ENCODE data around the gene CTPS2. TPM values are rescaled to one million over a fixed set of nuclear protein-coding genes. Genes with fewer than 3 reads are reported as not detected.

Gene CTPS2
- total RNA-seq, 1 experiment from 2014 or later, result 25.0 TPM

- BruUV-seq (replicated peaks), result no TSS peak
- Histone ChIP-seq H3K4me3 (ENCODE audit: low read length) (no peak overlapping the region), H2AFZ (ENCODE audit: low read length) (peak overlapping the region; percentile 63), H4K20me1 (ENCODE audit: low read length) (no peaks in the 10 kb centered on the region), H3K9ac (ENCODE audit: low read length) (no peak overlapping the region), H3K79me2 (ENCODE audit: low read length) (no peaks in the 10 kb centered on the region), H3K27ac (ENCODE audit: low read length) (peak overlapping the region; percentile 62), H3K27me3 (ENCODE audit: low read length) (no peaks in the 10 kb centered on the region), H3K9me2 (replicated peaks; ENCODE audit: low read length) (no peaks in the 10 kb centered on the region), H3K4me1 (ENCODE audit: insufficient read depth, low read length) (peaks cover 11% of the 10 kb centered on the region), H3K36me3 (ENCODE audit: low read depth, low read length) (no peaks in the 10 kb centered on the region), H3F3A (ENCODE audit: low read length, unreplicated experiment) (no peaks in the 10 kb centered on the region), H3K4me2 (ENCODE audit: low read length) (peak overlapping the region; percentile 41; the same call in 1 of the 2 replicates), H3K9me3 (ENCODE audit: low read length) (no peaks in the 10 kb centered on the region)
- ATAC-seq, result peak; percentile 38
- CTCF ChIA-PET, result no interaction called here
- TF ChIP-seq EZH2 (IDR thresholded peaks at IDR 0.05; ENCODE audit: low read length, unreplicated experiment) (no peak), CTCF (conservative IDR thresholded peaks at IDR 0.05; ENCODE audit: low read depth, low read length) (no peak), EZH2phosphoT487 (IDR thresholded peaks at IDR 0.05; ENCODE audit: borderline replicate concordance, low read length) (no peak)
- DNase-seq, result peak; percentile 82
- intact Hi-C loops (cut with micrococcal nuclease), result no loop called here
- POLR2A ChIA-PET (ENCODE audit: unreplicated experiment), result no interaction called here
Measured at GRCh38 chrX:16552546-16552945, 159.9 kb downstream of the CTPS2 start.

GRCh38 chrX:16547644-16548043 is 164.8 kb downstream of the CTPS2 start:
- Histone ChIP-seq H3K79me2 (ENCODE audit: low read length) (no peaks in the 10 kb centered on the region), H3K4me2 (ENCODE audit: low read length) (no peak overlapping the region), H3K9ac (ENCODE audit: low read length) (no peak overlapping the region), H3K27ac (ENCODE audit: low read length) (no peak overlapping the region), H3K36me3 (ENCODE audit: low read depth, low read length) (no peaks in the 10 kb centered on the region), H3F3A (ENCODE audit: low read length, unreplicated experiment) (no peaks in the 10 kb centered on the region), H3K9me2 (replicated peaks; ENCODE audit: low read length) (no peaks in the 10 kb centered on the region), H3K9me3 (ENCODE audit: low read length) (no peaks in the 10 kb centered on the region), H3K4me3 (ENCODE audit: low read length) (no peak overlapping the region), H3K4me1 (ENCODE audit: insufficient read depth, low read length) (peaks cover 6% of the 10 kb centered on the region), H3K27me3 (ENCODE audit: low read length) (no peaks in the 10 kb centered on the region), H4K20me1 (ENCODE audit: low read length) (no peaks in the 10 kb centered on the region), H2AFZ (ENCODE audit: low read length) (no peak overlapping the region)
- intact Hi-C loops (cut with micrococcal nuclease), result no loop called here
- no peak for ATAC-seq
- no TSS peak for BruUV-seq (replicated peaks)
- CTCF ChIA-PET, result no interaction called here
- no peak for TF ChIP-seq EZH2 (IDR thresholded peaks at IDR 0.05; ENCODE audit: low read length, unreplicated experiment)
- no peak for TF ChIP-seq CTCF (conservative IDR thresholded peaks at IDR 0.05; ENCODE audit: low read depth, low read length)
- TF ChIP-seq EZH2phosphoT487 (IDR thresholded peaks at IDR 0.05; ENCODE audit: borderline replicate concordance, low read length), result no peak
- POLR2A ChIA-PET (ENCODE audit: unreplicated experiment), result no interaction called here
- DNase-seq, result no peak

GRCh38 chrX:16544969-16545368 is 167.5 kb downstream of the CTPS2 start:
- TF ChIP-seq EZH2 (IDR thresholded peaks at IDR 0.05; ENCODE audit: low read length, unreplicated experiment) (no peak), EZH2phosphoT487 (IDR thresholded peaks at IDR 0.05; ENCODE audit: borderline replicate concordance, low read length) (no peak), CTCF (conservative IDR thresholded peaks at IDR 0.05; ENCODE audit: low read depth, low read length) (no peak)
- ChIA-PET POLR2A (ENCODE audit: unreplicated experiment) (no interaction called here), CTCF (no interaction called here)
- Histone ChIP-seq H3K27ac (ENCODE audit: low read length) (no peak overlapping the region), H2AFZ (ENCODE audit: low read length) (no peak overlapping the region), H3K36me3 (ENCODE audit: low read depth, low read length) (no peaks in the 10 kb centered on the region), H3K27me3 (ENCODE audit: low read length) (no peaks in the 10 kb centered on the region), H3K9me3 (ENCODE audit: low read length) (no peaks in the 10 kb centered on the region), H3K4me3 (ENCODE audit: low read length) (no peak overlapping the region), H3K9me2 (replicated peaks; ENCODE audit: low read length) (no peaks in the 10 kb centered on the region), H4K20me1 (ENCODE audit: low read length) (no peaks in the 10 kb centered on the region), H3K4me1 (ENCODE audit: insufficient read depth, low read length) (no peaks in the 10 kb centered on the region), H3F3A (ENCODE audit: low read length, unreplicated experiment) (no peaks in the 10 kb centered on the region), H3K9ac (ENCODE audit: low read length) (no peak overlapping the region), H3K79me2 (ENCODE audit: low read length) (no peaks in the 10 kb centered on the region), H3K4me2 (ENCODE audit: low read length) (no peak overlapping the region)
- DNase-seq (no peak), ATAC-seq (no peak)
- intact Hi-C loops (cut with micrococcal nuclease), result no loop called here
- BruUV-seq (replicated peaks), result no TSS peak

Small RNA genes within 50 kb of the gene (microRNA-seq; reads per million reads assigned to microRNA genes)
- not detected for gene MIR548AM (ENCODE audit: unreplicated experiment)

Other genes starting within 250 kb of the CTPS2 start
- gene S100G, start 62.5 kb downstream of the CTPS2 start, total RNA-seq (2014; rRNA removed), result not detected in 2 replicates
- gene SYAP1, start 6.9 kb upstream of the CTPS2 start, total RNA-seq (2014; rRNA removed), result 51.9 and 55.3 TPM in 2 replicates
- 17.1 and 18.9 TPM in 2 replicates for gene TXLNG, start 73.8 kb upstream of the CTPS2 start, total RNA-seq (2014; rRNA removed)
- gene RBBP7, start 157.7 kb upstream of the CTPS2 start, total RNA-seq (2014; rRNA removed), result 153 and 155 TPM in 2 replicates
- 2.6 and 6.3 TPM in 2 replicates for gene REPS2, start 234.0 kb upstream of the CTPS2 start, total RNA-seq (2014; rRNA removed)